GM19035 (cell line): ENCODE data around the gene CILP.
"Not testable (repeated sequence)": the region's sequence is repeated elsewhere in the genome, so short reads cannot be mapped to it uniquely, and the experiment has no call there.

ENCODE experiments used
- ATAC-seq: cut with Tn5 transposase; IDR thresholded peaks from one replicate; pipeline ENCODE4 v1.9.1; 2021; ENCODE audit not compliant: unreplicated experiment

The CILP gene

DNA sequence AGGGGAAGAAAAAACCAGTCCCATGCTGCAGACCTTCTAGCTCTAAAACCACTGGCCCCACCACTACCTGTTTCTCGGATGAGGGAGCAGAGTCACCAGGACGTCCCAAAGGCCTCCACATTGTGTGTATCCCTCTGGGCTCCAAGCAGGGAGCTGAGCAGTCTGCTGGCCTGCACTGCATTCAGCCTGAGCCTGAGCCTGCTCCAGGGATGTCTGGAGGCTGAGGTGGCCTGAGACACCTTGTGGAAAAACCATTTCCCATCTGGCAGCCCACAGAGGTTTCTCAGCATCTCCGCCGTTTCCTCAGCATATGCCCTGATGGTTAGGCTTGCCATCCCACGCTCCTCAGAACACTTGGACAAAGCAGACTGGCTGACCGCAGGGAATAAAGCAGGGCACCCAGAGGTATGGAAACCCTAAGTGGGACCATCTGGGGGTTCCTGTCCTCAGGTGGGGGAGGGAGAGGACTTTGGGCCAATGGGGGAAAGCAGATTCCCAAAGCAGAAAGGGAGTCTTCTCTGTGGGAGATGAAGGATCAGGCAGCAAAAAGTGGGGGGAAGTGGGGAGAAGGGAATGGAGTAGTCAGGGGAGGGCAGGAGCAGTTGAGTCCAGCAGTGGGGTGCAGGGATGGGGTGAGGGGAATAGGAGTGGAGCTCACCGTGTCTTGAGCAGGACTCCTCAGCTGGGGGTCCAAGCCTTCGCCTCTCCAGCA is at the start of gene CILP:
Gene CILP (minus strand): TSS at position 704 of the 712 bp plus-strand sequence. CDS start 1,718 bp downstream, outside the sequence.
- ATAC-seq: no peak

DNA sequence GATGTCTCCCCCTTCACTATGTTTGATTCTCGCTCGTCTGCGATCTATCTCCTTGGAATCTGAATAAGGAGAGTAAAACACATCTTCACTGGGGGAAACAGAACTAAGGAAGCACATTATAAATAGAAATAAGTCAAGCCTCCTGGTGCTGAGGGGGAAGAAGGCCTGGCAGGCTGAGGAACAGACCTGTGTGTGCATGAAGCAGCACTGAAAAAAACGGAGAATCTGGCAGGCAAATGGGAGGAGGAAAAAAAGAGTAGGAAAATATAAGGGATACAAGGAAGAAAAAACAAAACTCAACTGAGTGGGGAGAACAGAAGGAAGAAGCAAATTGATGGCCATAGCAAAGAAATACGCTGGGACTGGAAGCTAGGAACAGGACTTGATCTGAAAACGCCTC is 49.7 kb upstream of the CILP start:
- no peak for ATAC-seq

DNA sequence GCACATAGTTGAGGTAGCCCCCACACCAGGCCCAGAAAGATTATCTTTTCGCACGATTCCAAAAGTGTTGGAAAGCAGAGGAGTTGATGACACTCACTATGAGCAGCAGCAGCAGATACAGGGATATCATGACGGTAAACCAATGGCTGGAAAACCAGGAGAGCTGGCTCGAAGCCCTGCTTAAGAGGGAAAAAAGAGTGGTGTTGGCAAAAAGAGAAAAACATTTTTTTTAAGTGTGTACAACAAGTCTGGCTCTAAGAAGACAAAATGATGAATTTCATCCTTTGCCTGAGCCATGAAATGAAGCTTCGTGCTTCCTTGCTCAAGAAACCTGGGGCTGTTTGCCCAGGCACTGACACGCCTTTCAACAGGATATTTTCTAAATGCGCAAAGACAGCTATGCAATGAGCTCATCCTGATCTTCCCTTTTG is 48.1 kb upstream of the CILP start:
- ATAC-seq: no peak

DNA sequence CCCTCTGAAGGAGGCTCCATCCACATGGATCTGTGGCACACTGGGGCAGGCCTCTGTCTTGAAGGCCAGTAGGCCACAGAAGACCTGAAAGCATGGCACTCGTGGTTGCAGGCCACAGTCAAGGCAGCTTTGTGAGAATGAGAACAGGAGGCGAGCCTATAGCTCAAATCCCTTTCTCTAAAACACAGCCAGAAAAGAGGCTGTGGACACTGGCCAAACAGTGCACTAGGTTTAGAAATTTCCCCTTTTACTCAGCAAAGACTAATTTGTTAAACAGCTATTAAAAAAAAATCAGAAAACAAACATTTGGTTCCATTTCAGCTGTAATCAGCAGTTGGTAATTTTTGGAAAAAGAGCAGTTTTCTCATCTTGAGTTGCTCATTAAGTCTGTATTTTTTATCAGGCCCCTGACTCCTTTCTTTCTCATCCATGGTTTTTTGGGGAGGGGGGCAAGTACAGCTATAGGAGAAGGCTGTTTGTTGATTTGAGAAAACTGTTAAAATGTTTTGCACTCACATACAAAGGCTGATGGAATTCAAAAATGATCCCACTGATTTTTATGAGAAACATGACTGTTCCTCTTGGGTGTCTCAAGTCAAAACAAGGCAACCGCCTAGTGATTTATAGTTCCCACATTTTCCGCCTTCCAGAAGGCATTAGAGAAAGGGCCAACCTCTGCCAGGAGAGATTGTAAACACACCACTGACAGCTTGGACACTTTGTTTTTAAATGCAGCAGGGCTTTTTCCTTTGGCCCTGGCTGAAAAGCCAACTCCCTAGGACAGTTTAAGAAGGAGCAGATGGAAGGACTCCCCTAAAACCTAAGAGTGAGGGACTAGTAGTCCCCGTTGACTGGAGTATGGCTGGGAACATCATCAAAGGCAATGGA is 47.3 kb upstream of the CILP start:
- no peak for ATAC-seq

GRCh38 chr15:65255486-65256140 is 44.3 kb upstream of the CILP start:
- no peak for ATAC-seq

DNA sequence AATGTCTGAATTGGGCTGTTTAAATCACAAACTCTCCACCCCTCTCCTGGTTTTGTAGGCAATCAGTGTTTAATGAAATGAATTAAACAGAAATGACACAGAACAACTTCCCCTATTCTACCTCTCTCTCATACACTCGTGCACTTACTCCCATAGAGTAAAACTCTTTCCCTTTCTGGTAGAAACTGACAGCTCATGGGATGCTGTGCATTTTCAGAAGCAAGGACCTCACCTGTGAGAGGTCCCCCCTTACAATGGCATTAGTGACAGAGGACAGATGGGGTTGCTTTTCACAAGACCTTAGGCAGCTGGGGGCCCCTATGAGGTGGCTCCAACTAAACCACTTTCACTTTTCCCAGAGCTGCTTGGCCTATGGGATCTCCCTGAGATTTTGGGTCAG is 43.5 kb upstream of the CILP start:
- no peak for ATAC-seq

DNA sequence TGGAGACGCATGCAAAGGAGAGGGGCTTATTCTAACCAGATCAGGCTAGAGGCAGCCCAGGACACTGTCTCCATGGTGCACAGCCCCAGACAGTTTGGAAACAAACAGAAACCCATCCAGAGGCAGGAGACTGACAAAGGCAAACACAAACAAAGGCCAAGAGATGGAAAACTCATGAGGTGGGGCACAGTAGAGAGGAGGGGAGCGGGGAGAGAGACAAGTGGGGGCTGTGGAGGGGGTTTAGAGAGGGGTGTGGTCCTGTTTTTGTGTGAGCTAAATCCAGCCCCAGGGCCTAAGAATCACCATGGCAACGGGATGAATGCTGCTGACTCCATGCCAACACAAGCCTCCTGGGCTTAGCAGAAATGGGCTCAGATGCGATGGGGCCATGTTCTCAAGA is 43.1 kb upstream of the CILP start:
- no peak for ATAC-seq

GRCh38 chr15:65249641-65250040 is 38.4 kb upstream of the CILP start:
- no peak for ATAC-seq

GRCh38 chr15:65248511-65249255 is 37.4 kb upstream of the CILP start:
- no peak for ATAC-seq

GRCh38 chr15:65246939-65247338 is 35.7 kb upstream of the CILP start:
- no peak for ATAC-seq

GRCh38 chr15:65246026-65246714 is 34.9 kb upstream of the CILP start:
- no peak for ATAC-seq

DNA sequence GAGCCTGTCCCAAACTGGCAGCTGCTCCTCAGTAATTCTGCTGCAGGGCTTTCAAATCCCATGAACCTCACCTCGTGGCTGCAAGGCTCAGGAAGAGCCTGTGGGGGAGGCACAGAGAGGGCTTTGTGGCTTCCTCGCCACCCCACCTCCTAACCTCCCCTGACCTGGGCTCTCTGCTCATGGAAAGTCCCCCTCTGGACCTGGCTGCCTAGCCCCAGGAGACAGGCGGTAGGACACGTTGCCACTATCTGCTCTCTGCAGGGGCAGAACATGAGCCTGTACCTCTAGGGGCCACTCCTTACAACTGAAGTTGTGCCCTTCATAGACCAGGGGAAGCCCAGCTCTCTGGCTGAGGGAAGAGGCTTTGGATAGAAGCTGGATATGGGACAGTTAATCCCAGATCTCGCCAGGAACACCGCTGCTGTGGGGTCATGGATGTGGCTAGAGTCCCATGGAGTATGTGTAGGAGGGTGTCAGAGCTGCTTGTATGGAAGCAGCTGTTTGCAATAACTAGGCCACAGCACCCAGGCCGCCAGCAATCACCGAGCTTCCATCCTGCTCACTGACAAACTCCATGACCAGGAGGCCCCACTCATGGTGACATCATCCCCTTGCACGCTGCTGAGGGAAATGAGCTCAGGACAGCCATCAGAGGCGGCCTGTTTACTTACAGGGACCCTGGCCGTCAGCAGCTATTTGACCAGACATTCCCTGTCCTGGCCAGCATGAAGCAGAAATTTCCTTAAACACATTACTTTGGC is 34.0 kb upstream of the CILP start:
- no peak for ATAC-seq

DNA sequence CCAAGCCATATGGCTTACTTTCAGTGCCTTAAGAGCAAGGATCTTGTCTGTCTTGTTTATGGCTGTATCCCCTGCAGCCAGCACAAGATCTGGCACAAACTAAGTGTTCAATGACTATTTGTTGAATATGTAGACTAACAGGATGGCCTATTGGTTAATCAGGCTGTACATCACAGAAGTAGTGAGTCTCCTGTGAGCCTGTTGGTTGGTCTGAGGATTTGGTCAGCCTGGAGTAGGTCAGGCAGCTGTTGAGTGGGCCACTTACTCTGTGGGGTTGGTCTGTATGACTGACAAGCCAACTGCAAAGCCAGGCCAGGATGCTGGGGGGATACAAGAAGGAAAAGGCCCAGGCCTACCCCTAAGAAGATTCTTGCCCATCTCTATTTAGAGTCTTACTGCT is 33.4 kb upstream of the CILP start:
- no peak for ATAC-seq

DNA sequence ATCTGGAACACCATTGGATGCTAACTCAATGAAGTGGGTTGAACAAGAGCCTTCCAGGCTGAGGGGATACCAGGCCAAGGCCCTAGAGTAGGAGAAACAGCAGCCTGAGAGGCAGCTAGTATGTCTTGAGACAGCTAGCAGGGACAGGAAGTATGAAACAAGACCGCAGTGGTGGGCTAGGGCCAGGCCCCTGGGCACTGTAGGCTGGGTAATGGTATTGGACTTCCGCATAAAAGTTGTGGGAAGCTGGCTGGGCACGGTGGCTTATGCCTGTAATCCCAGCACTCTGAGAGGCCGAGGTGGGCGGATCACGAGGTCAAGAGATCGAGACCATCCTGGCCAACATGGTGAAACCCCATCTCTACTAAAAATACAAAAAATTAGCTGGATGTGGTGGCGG is 25.2 kb upstream of the CILP start:
- ATAC-seq: not testable (repeated sequence)

DNA sequence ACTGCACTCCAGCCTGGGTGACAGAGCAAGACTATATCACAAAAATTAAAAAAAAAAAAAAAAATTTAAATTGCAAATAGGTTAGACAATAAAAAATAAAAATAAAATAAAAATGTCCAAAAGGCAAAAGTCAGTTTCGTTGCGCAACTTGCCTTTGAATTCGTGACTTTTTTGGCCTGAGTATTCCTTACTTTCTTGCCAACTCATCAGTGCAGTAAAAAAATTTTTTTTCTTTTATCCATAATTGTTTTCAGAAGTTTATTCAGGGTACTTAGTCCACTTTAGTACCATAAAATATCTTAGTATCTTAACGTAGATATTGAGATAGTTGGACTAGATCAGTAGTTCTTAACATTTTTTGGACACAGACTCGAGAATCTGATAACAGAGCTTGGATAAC is 22.4 kb upstream of the CILP start:
- ATAC-seq: no peak

DNA sequence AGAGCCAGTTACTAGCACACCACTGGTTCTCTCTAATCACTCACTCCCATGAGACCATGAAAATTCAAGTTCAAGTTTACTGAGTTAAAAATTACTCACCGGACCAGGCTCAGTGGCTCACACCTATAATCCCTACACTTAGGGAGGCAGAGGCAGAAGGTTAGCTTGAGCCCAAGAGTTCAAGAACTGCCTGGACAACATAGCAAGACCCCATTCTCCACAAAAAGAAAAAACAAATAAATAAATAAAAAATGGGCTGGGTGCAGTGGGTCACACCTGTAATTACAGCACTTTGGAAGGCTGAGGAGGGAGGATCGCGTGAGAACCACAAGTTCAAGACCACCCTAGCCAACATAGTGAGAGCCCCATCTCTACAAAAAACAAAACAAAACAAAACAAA is 21.2 kb upstream of the CILP start:
- ATAC-seq: no peak

DNA sequence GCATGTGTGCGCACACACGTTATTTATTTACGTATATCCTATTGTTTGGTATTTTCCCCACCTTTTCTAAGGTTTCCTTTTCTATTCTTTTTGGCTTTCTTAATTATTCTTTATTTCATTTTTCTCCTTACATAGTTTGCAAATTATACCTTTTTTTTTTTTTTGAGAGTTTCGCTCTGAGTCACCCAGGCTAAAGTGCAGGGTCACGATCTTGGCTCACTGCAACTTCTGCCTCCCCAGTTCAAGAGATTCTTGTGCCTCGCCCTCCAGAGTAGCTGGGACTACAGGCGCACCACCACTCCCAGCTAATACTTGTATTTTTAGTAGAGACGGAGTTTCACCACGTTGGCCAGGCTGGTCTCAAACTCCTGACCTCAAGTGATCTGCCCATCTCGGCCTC is 20.0 kb upstream of the CILP start:
- ATAC-seq: no peak

- ATAC-seq: not testable (repeated sequence)
These were observed 15.6 kb upstream of the CILP start for GRCh38 chr15:65226901-65227300.

GRCh38 chr15:65226221-65226620 is 14.9 kb upstream of the CILP start:
- no peak for ATAC-seq

DNA sequence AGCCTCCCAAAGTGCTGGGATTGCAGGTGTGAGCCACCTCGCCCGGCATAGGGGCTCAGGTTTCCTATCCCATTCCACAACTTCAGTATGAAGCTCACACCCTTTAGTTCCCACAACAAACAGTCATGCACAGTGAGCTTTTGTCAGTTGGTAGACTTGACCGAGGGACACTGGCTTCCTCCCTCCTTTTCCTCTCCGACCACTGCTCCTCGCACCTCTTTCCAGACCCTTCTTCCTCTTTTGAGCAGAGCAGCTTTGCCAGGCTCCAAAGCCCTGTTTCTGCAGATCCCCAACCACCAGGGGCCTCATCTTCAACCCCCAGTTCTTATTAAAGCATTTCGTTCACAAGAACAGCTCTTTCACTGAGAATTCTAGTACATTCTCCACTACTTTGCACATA is 12.7 kb upstream of the CILP start:
- no peak for ATAC-seq
